HK-2 (cell line): ENCODE measurements around the gene GAPVD1.
"Not testable (repeated sequence)": the region's sequence is repeated elsewhere in the genome, so short reads cannot be mapped to it uniquely, and the experiment has no call there.

Source experiments
- DNase-seq: peaks from one replicate; pipeline ENCODE4 v3.0.0-alpha.2; 2018; ENCODE audit not compliant: unreplicated experiment

Gene GAPVD1

DNA sequence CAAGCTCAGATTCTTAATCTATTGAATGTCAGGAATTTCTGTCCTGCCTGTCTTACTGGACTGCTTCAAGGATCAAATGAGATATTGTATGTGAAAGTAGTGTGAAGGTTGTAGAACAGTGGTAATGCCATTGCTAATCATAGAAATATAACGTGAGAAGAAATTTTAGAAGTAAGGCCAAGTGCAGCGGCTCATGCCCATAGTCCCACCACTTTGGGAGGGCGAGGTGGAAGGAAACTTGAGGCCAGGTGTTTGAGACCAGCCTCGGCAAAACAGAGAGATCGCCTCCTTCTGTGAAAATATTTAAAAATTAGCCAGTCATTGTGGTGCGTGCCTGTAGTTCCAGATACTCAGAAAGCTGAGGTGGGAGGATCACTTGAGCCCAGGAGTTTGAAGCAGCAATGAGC, 15.4 kb upstream of the GAPVD1 start:
- DNase-seq = no peak

DNA sequence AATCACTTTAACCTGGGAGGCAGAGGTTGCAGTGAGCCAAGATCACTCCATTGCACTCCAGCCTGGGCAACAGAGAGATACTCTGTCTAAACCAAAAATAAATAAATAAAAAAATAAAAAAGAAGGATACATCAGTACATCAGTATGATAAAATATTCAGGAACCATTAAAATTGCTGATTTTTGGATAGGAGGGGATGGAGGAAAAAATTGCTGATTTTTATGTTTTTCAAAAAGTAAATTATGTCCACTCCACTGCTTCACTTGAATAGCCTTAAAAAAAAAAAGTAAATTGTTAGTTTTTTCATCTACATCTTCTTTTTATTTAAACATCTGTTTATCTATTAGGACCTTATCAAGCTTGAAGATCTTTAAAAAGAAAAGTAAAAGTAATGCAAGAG, 7.4 kb upstream of the GAPVD1 start:
- no peak for DNase-seq

DNA sequence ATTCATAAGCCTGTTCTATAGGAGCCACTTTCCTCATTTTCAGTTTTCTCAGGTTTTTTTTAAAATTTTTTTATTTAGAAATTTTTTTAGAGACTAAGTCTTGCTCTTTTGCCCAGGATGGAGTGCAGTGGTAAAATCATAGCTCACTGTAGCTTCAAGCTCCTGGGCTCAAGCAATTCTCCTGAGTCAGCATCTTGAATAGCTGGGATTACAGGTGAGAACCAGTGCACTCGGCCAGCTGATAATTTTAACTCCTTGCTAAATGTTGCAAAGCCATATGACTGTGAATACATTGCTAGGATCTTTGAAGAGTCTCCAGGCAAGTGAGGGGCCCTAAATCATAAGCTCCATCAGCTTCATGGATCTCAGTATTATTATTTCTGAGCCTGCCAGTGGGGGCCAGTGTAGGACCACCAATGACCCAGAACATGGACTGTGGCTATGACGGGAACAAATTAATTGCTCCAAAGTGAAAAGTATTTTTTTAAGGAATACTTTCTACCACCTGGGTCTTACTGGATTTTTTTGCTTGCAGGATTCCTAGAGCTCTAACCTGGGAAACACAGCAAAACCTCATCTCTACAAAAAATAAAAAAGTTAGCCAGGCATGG, 5.7 kb upstream of the GAPVD1 start:
- no peak for DNase-seq

DNA sequence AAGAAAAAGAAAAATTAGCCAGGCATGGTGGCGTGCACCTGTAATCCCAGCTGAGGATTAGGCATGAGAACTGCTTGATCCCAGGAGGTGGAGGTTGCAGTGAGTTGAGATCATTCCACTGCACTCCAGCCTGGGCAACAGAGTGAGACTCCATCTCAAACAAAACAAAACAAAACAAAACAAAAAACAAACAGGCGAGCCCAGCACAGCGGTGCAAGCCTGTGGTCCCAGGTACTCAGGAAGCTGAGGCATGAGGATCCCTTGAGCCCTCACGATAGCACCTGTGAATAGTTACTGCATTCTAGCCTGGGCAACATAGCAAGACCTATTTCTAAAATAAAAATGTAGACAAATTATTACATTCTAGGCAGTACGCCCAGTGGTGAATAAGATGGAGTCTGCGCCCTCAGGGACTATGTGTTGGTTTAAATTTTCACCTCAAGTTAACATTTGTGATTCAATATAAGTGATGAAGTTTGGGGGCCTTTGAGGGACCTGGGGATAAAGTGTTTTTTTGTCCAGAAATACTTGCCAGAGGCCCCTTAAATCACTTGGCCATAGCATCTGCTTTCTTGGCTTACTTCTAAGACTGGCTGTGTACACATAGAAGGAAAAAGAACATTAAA, 3.4 kb upstream of the GAPVD1 start:
- DNase-seq = no peak

DNA sequence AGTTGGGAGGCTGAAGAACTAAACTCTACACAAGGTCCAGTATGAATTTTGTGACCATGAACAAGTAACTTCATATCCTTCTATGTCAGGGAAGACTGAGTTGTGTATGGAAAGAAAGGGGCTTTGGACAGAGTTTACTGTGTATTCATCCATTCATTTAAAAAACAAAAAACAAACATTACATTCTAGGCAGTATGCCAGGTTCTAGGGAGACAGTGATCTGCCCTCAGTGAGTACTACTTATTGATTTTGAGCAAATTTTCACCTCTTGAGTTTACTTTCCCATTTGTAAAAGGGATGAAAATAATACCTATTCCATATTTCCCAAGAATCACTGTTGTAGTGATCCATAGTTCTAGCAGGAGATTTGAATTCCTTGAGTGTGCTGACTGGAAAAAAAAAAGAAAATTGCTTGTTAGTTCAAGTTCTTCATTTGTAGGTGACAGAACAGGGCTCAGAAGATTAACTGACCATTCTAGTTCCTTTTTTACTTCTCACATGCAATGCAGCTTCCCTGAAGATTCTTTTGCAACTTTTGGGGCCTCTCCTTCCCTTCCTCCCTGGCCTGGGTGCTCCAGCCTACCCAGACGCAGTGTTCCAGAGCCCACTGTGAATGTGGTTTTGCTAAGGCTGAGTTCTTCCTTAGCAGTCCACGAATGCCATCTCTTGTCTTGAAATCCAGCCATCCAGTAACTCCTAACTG, 2.6 kb upstream of the GAPVD1 start:
- no peak for DNase-seq

DNA sequence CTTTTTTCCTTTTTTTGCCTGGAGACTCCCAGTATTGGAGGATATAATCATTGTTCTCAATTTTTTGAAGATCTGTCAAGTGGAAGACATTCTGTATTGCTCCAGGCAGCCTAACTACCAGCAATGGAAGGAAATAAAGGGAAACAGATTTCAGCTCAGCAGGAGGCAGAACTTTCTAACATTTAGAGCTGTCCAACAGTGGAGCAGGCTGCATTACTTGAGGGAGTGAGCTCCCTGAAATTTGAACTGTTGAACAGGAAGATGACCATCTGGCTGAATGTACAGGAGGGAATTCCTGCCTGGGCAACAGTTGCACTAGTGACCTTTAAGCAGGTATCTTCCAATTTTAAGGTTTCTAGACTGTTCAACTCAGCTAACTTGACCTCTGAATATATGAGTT, 1.1 kb upstream of the GAPVD1 start:
- no peak for DNase-seq

DNA sequence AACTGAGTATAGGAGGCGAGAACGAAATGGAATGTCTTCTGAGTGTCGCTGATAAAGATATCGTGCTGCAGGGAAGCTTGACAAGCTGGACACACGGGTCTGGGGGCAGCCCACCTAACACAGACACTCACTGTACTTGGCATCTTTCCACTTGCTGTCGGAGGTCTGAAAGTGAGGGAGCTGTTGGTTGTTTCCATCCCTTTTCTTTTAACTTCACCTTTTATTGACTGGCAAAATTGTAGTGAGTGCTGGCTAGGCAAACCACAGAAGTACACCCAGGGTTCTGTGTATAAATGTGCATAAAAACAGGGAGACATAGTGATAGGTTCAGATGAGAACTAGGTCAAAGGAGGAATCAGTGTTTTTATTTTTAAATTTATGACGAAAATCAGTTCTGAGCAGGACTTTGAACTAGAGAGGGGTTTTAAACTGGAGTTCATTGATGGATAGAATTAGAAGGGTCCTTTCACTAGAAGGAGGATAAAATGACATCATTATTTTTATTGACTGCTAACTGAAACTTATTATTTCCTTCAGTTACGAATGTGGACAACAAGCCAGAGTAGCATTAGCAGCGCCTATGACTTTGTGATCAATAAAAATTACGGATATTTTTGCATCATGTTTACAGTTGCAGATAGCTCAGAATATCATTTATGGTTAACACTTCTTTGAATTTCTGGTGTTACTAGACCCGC, 817 bp downstream of the GAPVD1 start:
- DNase-seq = no peak

DNA sequence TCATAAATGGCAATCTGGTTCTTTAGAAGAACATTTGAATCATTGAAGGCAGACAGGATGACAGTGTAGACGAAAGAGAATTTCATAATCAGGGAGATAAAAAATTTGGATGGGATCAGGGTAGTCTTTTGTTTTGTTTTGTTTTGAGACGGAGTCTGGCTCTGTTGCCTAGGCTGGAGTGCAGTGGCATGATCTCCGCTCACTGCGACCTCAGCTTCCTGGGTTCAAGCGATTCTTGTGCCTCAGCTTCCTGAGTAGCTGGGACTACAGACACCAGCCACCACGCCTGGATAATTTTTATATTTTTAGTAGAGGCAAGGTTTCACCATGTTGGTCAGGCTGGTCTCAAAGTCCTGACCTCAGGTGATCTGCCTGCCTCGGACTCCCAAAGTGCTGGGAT, 2.4 kb downstream of the GAPVD1 start:
- DNase-seq = not testable (repeated sequence)

DNA sequence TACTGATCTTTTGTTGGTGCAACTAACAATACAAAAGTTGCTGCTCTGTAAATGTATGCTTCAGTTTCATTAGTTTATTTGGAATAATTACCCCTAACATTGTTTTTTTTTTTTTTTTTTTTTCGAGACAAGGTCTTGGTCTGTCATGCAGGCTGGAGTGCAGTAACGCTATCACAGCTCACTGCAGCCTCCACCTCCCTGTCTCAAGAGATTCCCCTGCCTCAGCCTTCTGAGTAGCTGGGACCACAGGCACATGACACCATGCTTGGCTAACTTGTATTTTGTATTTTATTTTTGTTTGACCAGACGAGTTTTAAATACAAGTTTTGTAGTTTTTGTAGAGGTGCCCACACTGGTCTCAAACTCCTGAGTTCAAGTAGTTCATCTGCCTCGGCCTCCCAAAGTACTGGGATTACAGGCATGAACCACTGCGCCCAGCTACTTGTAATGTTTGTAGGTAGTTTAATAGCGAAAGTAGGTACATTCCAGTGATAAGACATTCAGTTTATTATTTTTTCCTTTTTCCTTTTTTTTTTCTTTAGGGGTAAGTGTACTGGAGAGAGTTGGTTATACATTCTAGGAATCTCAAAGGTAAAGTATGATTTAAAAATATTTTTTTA, 6.9 kb downstream of the GAPVD1 start:
- no peak for DNase-seq

DNA sequence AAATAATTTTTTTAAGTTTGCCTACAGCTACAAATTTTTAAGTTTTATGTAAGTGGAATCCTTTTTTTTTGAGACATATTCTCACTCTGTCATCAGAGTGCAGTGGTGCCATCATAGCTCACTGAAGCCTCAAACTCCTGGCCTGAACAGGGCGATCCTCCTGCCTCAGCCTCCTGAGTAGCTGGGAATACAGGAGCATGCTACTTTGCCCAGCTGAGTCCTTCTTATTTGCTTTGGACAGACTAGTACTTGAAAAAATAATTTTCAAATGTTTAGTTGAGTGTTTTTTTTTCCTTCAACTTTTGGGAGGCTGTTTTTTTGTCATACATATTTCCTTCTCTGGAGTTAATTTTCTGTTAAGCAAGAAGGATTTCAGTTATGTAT, 7.4 kb downstream of the GAPVD1 start:
- no peak for DNase-seq

DNA sequence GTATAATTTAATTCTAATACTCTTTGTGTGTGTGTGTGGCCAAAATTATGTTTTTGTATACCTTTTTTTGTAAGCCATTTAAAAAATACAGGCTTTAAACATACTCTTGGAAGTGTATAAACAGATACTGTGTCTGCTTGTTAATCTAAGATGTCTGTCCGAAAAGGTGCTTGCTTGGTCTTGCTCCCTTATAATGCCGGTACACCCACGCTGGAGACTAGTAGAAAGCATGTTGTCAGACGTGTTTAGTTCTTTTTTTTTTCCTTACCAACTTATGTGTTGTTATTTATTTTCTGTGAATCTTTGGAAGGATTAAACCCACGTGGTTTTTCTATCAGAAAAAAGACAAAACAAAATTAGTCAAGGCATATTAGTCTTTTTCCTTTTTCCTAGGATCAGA, 9.5 kb downstream of the GAPVD1 start:
- no peak for DNase-seq

DNA sequence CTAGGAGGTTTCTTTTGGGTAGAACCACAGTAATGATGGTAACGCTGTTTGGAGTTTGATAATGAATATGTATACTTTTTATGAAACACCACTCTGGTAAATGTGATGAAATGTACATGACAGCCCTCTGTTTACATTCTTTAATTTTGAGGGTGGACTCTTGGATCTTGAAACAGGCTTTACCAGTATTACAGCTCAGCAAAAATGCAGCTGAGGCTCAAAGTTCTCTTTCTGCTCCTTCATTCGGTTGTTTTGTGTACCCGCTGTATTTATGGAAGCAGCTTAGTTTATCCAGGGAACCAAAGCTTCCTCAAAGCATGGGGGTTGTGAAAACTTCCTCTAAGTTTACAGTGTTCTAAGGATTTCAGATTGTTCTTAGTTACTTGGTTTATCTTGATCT, 11.1 kb downstream of the GAPVD1 start:
- no peak for DNase-seq

DNA sequence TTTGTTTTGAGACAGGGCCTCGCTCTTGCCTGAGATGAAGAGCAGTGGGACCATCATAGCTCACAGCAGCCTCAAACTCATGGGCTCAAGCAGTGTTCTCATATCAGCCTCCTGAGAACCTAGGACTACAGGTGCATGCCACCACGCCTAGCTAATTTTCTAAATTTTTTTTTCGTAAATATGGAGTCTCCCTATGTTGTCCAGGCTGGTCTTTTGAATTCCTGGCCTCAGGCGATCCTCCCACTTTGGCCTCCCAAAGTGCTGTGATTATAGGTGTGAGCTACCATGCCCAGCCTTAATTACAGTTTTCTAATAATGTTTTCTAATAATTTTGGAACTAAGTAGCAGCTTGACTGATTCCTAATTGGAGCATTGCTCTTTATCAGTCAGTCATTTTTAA, 15.1 kb downstream of the GAPVD1 start:
- no peak for DNase-seq

DNA sequence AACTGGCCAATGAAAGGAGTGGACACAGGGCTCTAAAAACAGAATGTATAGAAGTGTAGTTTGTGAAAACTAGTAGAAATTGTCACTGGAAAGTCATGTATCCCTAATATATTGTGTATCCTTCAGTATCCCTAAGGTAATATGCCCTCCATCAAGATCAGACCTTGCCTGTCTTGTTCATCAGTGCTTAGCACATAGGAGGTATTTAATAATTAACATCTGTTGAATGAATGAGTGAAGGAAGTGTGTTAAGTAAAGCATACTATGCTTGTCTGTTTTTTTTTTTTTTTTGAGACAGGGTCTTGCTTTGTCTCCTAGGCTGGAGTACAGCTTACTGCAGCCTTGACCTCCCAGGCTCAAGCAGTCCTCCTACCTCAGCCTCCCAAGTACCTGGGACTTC, 15.8 kb downstream of the GAPVD1 start:
- no peak for DNase-seq

DNA sequence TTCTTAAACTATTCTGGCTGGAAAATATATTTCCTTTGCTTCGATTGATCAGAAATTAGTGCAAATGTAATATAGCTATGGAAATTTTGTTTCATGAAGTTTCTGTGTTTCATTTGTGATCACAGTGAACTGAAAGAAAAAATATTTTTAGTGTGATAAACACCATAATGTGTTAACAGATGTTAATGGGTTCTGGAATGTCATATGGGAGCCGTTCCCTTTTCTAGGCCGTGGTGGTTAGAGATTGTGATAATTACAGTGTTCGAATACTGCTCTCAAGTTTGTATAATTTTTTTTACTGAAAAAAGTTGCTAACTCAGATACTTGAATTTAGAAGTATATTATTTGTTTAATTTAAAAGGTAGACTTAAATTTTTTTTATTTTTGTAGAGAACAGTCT, 19.3 kb downstream of the GAPVD1 start:
- DNase-seq = no peak

DNA sequence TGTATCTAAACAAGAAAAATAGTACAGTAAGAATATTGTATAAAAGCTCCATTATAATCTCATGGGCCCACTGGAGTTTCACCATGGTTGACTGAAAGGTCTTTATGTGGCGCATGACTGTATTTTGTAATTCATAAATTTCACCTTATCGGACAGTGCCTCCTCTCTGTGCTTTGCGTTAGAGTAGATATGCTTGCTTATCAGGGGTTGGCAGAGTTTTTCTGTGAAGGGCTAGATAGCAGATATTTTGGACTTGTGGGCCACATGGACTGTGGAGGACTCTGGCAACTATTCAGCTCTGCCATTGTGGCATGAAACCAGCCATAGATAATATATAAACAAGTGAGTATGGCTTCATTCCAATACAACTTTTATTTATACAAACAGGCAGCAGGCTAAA, 23.2 kb downstream of the GAPVD1 start:
- DNase-seq = no peak

DNA sequence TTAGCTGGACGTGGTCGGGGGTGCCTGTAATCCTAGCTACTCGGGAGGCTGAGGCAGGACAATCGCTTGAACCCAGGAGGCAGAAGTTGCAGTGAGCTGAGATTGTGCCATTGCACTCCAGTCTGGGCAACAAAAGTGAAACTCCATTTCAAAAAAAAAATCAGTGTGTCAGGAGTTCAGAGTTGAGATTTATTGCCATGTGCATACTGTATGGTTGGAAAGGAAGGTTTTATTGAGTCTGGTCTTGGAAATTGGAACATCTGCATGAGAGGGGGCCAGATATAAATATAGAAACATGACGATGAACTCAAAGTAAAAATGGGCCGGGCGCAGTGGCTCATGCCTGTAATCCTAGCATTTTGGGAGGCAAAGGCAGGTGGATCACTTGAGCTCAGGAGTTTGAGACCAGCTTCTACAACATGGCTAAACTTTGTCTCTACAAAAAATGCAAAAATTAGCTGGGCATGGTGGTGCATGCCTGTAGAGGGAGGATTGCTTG, 25.4 kb downstream of the GAPVD1 start:
- DNase-seq = not testable (repeated sequence)

DNA sequence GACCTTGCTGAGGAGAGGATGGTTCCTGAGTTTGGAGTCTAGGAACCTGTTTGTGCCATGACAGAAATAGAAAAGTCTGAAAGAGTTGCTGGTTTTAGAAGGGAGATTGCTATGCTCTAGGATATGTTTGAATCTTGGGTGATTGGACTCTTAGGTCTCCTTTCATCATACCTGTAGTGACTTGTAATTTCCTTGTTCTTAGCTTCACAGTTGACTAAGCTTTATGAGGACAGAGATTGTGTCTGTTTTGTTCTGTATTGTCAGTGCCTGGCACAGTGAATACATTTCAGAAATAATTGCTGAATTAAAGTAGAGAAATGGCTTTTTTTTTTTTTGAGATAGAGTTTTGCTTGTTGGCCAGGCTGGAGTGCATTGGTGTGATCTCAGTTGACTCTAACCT, 31.5 kb downstream of the GAPVD1 start:
- DNase-seq = no peak

DNA sequence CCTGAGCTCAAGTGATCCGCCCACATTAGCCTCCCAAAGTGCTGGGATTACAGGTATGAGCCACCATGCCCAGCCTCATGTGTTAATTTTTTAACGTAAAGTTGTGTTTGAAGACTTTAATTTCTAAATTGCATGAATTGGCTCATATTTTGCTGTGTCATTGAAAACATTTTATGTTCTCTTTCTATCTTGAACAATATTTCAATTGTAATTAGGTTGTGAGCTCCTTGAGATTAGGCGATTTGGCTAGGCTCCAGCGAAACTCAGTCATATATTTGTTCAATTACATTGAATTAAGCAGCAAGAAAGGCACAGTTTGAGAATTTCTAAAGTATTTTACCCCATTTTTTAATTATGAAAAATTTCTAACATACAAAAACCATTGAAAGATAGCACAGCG, 34.0 kb downstream of the GAPVD1 start:
- no peak for DNase-seq

DNA sequence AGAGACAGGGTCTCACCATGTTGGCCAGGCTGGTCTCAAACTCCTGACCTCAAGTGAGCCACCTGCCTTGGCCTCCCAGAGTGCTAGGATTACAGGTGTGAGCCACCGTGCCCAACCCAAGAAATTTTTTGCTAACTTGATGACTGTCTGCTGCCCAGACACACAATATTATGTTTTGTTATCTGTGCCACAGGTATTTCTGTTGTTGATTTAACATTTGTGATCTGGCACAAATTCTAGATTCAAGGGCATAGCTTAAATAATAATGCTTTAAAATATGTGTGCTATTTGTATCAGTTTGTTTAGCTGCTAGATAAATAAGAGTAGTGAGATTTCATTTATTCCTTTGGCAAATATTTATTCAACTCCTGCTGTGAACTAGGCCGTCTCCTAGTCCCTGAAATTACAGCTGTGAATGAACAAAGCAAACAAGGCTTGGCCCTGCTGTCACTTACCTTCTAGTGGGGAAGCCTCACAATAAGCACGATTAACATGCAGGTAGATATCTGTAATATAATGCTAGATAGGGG, 35.3 kb downstream of the GAPVD1 start:
- DNase-seq = no peak

DNA sequence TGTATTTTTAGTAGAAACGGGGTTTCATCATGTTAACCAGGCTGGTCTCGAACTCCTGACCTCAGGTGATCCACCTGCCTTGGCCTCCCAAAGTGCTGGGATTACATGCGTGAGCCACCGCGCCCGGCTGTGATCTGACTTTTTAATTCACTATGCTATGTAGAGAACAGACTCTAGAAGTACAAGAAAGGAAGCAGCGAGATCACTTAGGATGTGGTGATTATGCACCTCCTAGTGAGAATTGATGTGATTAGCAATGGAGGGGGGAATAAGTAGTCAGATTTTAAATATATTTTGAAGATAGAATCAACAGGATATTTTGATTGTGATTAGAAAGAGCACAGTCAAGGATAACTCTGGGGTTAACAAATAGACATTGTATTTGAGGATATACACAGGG, 36.3 kb downstream of the GAPVD1 start:
- DNase-seq = no peak

DNA sequence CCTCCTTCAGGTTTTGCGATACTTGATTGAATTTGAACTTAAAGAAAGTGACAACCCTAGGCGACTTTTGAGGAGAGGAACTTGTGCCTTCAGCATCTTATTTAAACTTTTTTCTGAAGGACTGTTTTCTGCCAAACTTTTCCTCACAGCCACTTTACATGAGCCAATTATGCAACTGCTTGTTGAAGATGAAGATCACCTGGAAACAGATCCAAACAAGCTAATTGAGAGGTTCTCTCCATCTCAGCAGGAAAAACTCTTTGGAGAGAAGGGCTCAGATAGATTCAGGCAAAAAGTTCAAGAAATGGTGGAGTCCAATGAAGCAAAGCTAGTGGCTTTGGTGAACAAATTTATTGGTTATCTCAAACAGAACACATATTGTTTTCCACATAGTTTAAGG, 40.6 kb downstream of the GAPVD1 start:
- DNase-seq = no peak
